Activated CD8-positive, alpha-beta T cell treated with anti-CD3 and anti-CD28 coated beads for 36 hours (primary cell): ENCODE data around the gene PPP4R2. TPM values are rescaled to one million over a fixed set of nuclear protein-coding genes. Genes with fewer than 3 reads are reported as not detected.

Experiments
- ATAC-seq: fragments of 200-7000 bp; cut with Tn5 transposase; one replicate; pipeline ENCODE4 v1.10.0; 2021; ENCODE audit warnings: mild to moderate bottlenecking, moderate library complexity
- CTCF ChIA-PET: fragments of 350-600 bp; sonication (Branson Sonifier 250); formaldehyde crosslinking; loops from one replicate; lab custom pipeline; 2021; ENCODE audit warnings: antibody characterized with exemption; lab: Charles Lee
- POLR2A ChIA-PET: fragments of 350-600 bp; sonication (Branson Sonifier 250); formaldehyde crosslinking; loops from one replicate; lab custom pipeline; 2021; ENCODE audit warnings: antibody characterized with exemption; lab: Charles Lee
- DNase-seq: peaks from one replicate; pipeline ENCODE4 v3.0.0-alpha.2; 2020
- H3K27ac Mint-ChIP-seq: one replicate; pipeline ENCODE4 v1.8.0; 2021; ENCODE audit warnings: mild to moderate bottlenecking, mixed read lengths
- H3K27me3 Mint-ChIP-seq: one replicate; pipeline ENCODE4 v1.8.0; 2021; ENCODE audit warnings: mixed read lengths
- H3K36me3 Mint-ChIP-seq: one replicate; pipeline ENCODE4 v1.8.0; 2021; ENCODE audit warnings: low read depth, mixed read lengths
- H3K4me1 Mint-ChIP-seq: one replicate; pipeline ENCODE4 v1.8.0; 2021; ENCODE audit warnings: low read depth, mixed read lengths
- H3K4me3 Mint-ChIP-seq: one replicate; pipeline ENCODE4 v1.8.0; 2021; ENCODE audit warnings: mild to moderate bottlenecking, moderate library complexity, mixed read lengths
- H3K9me3 Mint-ChIP-seq: one replicate; pipeline ENCODE4 v1.8.0; 2021; ENCODE audit warnings: mixed read lengths
- CTCF ChIP-seq: fragments of 200-600 bp; IDR thresholded peaks from one replicate; pipeline ENCODE4 v1.8.0; 2022; ENCODE audit warnings: antibody characterized with exemption, mild to moderate bottlenecking
- intact Hi-C: fragments of 100-400 bp; cut with micrococcal nuclease; formaldehyde crosslinking; loops from one replicate; pipeline ENCODE4 v1.10.0; 2022
- total RNA-seq, 2 experiments: library from RNA; stranded (reverse); gene quantifications; one replicate each; pipeline ENCODE4 v1.2.3, GENCODE V29; 2021

Gene PPP4R2
- total RNA-seq, 2 experiments from 2014 or later = 85.5 to 88.6 TPM

- ChIA-PET POLR2A (interaction anchor here (1.5 kb wide), 1 partner anchor 12 kb away, joined by 3 read pairs; no protein-coding TSS in a partner anchor), CTCF (interaction anchor here (1.0 to 2.1 kb wide), 4 partner anchors 8 to 30 kb away, joined by 3 to 6 read pairs (median 4); no protein-coding TSS in a partner anchor)
- Mint-ChIP-seq H3K36me3 (peaks cover 42% of the 10 kb centered on the region), H3K4me3 (no peak overlapping the region), H3K27me3 (no peaks in the 10 kb centered on the region), H3K4me1 (peaks cover 78% of the 10 kb centered on the region), H3K27ac (no peak overlapping the region), H3K9me3 (no peaks in the 10 kb centered on the region)
- ATAC-seq (no peak), DNase-seq (no peak)
- no peak for TF ChIP-seq CTCF
- intact Hi-C loops = no loop called here
These were observed 29.6 kb downstream of the PPP4R2 start for GRCh38 chr3:73026111-73026759.

GRCh38 chr3:73026760-73027113 lies 30.1 kb downstream of the PPP4R2 start:
- intact Hi-C loops = no loop called here
- no peak for ATAC-seq
- no peak for TF ChIP-seq CTCF
- no peak overlapping the region for H3K4me3 Mint-ChIP-seq
- ChIA-PET POLR2A (interaction anchor here (1.4 kb wide), 1 partner anchor 16 kb away, joined by 3 read pairs; no protein-coding TSS in a partner anchor), CTCF (interaction anchor here (1.7 kb wide), 1 partner anchor 30 kb away, joined by 6 read pairs; no protein-coding TSS in a partner anchor)
- no peaks in the 10 kb centered on the region for H3K27me3 Mint-ChIP-seq
- H3K4me1 Mint-ChIP-seq = peaks cover 77% of the 10 kb centered on the region
- H3K9me3 Mint-ChIP-seq = no peaks in the 10 kb centered on the region
- peaks cover 42% of the 10 kb centered on the region for H3K36me3 Mint-ChIP-seq
- H3K27ac Mint-ChIP-seq = no peak overlapping the region
- DNase-seq = no peak

GRCh38 chr3:73028803-73029202 lies 32.2 kb downstream of the PPP4R2 start:
- H3K27me3 Mint-ChIP-seq = no peaks in the 10 kb centered on the region
- intact Hi-C loops = no loop called here
- TF ChIP-seq CTCF = no peak
- ChIA-PET POLR2A (interaction anchor here (0.6 kb wide), 1 partner anchor 13 kb away, joined by 7 read pairs; no protein-coding TSS in a partner anchor), CTCF (interaction anchor here (0.9 kb wide), 1 partner anchor 12 kb away, joined by 3 read pairs; no protein-coding TSS in a partner anchor)
- H3K27ac Mint-ChIP-seq = peak overlapping the region; percentile 56
- H3K4me3 Mint-ChIP-seq = no peak overlapping the region
- H3K9me3 Mint-ChIP-seq = no peaks in the 10 kb centered on the region
- ATAC-seq (peak; percentile 18), DNase-seq (no peak)
- peaks cover 44% of the 10 kb centered on the region for H3K36me3 Mint-ChIP-seq
- H3K4me1 Mint-ChIP-seq = peaks cover 76% of the 10 kb centered on the region

GRCh38 chr3:73029321-73029796 lies 32.7 kb downstream of the PPP4R2 start:
- DNase-seq = no peak
- Mint-ChIP-seq H3K9me3 (no peaks in the 10 kb centered on the region), H3K27me3 (no peaks in the 10 kb centered on the region), H3K27ac (peak overlapping the region; percentile 56), H3K36me3 (peaks cover 49% of the 10 kb centered on the region), H3K4me3 (no peak overlapping the region), H3K4me1 (peaks cover 78% of the 10 kb centered on the region)
- CTCF ChIA-PET = interaction anchor here (0.9 kb wide), 1 partner anchor 13 kb away, joined by 3 read pairs; no protein-coding TSS in a partner anchor
- intact Hi-C loops = no loop called here
- TF ChIP-seq CTCF = no peak
- ATAC-seq = peak; percentile 89
- POLR2A ChIA-PET = interaction anchor here (0.6 kb wide), 1 partner anchor 14 kb away, joined by 7 read pairs; no protein-coding TSS in a partner anchor

- ChIA-PET CTCF (no interaction called here), POLR2A (interaction anchor here (1.1 kb wide), 1 partner anchor 51 kb away, joined by 3 read pairs; no protein-coding TSS in a partner anchor)
- TF ChIP-seq CTCF = no peak
- no peaks in the 10 kb centered on the region for H3K9me3 Mint-ChIP-seq
- peaks cover 78% of the 10 kb centered on the region for H3K4me1 Mint-ChIP-seq
- no peak overlapping the region for H3K4me3 Mint-ChIP-seq
- H3K27me3 Mint-ChIP-seq = no peaks in the 10 kb centered on the region
- intact Hi-C loops = no loop called here
- no peak for DNase-seq
- H3K36me3 Mint-ChIP-seq = peaks cover 52% of the 10 kb centered on the region
- H3K27ac Mint-ChIP-seq = peak overlapping the region; percentile 56
- no peak for ATAC-seq
These were observed 33.5 kb downstream of the PPP4R2 start for GRCh38 chr3:73030073-73030597.
